GM21723 (cell line): Measurements from ENCODE around the gene RPS19BP1.

Experiments
- ATAC-seq: cut with Tn5 transposase; IDR thresholded peaks from one replicate; pipeline ENCODE4 v1.9.1; 2021; ENCODE audit warnings: mild to moderate bottlenecking, moderate library complexity; ENCODE audit not compliant: unreplicated experiment

The RPS19BP1 gene

DNA sequence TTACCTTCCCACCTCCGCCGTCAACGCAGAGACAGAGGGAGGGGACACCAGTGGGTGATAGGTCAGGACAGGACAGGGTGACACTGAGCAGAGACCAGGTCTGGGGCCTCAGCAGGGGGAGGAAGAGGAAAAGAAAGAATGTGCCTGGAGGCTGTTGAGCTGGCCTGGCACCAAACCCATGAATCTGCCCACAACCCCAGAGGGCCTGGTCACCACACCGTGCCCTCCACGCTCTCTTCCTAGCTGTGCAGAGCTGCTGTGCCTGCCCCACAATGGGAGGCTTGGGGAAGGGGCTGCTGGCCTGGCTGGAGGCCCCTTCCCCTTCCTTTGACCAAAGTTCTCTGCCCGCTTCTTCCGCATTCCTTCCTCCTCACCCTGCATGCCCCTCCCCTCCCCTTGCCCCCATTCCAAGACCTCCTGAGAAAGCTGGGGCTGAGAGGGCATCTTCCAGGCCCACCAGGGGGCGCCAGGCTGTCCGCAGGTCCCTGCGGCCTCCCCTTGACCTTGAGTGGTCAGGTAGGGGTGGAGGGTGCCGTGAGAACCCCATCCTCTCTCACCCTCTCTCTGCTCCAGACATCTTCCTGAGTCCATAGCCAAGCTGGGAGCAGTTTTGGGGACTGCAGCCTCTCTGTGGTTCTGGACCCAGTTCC, 27.0 kb upstream of the RPS19BP1 start:
- no peak for ATAC-seq

- no peak for ATAC-seq
These were observed 26.4 kb upstream of the RPS19BP1 start for GRCh38 chr22:39558950-39559349.

- no peak for ATAC-seq
These were observed 25.7 kb upstream of the RPS19BP1 start for GRCh38 chr22:39558254-39558727.

DNA sequence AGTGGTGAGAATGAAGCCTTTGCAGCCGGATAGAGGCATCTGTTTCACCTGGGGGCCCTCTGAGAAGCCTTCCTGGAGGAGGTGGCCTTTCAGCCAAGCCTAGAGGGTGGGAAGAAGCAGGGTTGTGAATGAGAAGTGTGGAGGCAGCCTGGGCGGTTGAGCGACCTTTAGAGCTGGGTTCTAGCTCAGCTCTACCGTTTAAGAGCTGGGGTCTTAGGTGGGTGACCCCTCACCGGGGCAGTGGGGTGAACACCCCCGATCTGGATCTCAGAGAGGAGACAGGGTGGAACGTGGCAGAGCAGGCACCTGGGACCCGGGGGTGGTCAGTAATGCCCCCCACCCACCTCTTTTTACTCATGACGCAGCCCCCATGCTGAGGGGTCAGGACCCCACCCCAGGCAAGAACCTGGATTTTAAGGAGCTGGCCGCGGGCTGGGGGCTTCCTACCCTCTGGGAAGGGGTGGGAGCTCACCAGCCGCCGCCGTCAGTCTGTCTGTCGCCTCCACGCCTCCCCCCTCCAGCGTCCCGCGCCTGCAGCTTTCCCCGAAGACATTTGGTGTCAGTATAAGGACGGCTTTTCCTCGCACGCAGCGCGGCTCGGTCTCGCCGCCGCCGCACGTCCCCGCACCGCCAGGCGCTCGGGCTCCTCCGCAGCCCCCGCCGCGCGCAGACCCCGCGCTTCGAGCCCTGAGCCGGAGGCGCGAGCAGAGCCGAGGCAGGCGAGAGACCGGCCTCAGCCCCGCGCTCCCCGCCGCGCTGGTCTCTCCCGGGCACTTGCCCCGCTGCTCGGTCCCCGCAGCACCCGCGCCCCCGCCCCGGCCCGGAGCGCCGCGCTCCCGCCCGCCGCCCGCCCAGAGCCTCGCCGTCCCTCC, 24.7 kb upstream of the RPS19BP1 start:
- no peak for ATAC-seq

GRCh38 chr22:39554151-39554550, 21.6 kb upstream of the RPS19BP1 start:
- no peak for ATAC-seq

DNA sequence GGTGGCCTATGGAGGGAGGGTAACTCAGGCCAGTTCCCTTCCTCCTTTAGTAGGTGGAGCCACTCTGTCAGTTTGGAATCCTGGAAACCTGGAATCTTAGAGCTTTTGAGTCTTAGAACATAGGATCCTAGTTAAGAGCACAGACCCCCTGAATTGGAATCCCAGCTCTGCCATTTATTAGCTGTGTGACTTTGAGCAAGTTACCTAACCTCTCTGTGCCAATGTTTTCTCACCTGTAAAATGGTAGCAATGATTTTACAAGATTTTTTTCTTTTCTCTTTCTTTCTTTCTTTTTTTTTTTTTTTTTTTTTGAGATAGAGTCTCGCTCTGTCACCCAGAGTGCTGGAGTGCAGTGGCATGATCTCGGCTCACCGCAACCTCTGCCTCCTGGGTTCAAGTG, 20.9 kb upstream of the RPS19BP1 start:
- no peak for ATAC-seq

GRCh38 chr22:39547587-39547947, 15.0 kb upstream of the RPS19BP1 start:
- ATAC-seq: no peak

DNA sequence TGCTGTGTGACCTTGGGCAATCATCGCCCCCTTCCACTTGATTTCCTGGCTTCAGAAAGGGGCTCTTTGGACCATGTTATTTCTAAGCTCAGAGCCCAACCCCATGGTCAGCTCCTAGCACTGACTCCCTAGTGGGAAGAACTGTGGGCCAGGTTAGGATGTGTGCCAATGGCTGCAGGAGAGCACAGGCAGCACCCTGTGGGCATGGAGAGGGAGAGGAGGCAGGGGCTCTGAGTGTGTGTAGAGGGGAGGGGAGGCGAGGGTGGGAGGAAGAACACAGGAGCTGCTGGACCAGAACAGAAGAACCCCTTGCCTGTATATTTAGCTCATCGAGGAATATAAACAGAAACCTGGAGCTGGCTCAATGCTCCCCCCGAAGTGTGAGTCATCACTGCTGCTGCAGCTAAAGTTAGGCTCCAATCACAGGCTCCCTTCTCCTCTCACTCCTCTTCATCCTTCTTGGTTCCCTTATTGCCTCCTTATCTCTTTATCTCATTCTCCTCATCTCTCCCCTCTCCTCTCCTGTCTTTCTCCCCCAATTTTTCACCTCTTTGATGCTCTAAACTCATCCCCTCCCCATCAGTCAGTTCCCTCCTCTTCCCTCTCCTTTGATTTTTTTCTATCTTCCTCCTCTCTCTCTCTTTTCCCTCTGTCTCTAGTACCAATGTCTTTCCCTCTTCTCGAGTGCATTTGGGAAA, 14.5 kb upstream of the RPS19BP1 start:
- no peak for ATAC-seq

DNA sequence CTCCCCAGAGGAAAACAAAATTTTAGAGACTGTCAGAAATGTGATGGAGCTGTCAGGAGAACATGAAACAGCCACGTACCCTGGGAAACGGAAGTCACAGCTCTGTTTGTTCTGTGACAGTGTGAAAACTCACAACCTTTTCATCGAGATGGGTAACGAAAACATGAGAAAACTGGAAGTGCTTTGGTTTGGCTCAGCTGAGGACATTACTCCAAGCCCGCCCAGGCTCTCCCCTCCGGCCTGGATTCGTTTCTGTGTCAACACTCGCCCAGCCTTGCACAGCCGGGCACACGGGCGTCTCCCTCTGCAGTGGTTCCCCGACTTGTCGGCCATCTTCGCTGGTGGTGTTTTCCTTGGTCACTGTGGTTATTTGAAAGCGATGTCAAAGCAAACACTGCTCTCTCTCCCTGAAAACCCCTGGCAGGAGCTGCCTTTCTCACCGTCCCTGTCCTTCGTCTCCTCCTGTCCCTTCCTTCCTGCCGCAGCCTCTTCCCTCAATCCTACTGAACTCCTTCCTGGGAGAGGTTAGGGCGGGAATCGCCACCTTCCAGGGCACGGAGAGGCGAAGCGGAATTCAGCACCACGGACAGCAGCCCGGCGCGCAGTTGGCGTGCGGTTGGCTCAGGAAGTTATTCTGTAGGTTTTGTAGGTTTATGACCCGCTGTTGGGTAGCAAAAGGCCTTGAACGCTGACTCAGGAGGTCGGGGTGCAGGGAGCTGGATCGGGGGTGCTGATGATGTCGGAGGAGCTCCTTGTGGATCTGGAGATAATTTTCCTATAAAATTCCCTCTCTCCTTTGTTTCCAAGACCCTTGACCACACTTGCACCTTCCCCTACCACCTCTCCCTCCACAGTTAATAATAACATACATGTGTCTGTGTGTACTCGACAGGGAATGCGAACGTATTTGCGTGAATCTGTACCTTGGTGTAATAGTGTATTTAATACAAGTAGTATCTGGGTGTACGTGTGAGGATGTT, 13.1 kb upstream of the RPS19BP1 start:
- no peak for ATAC-seq

- ATAC-seq: no peak
These were observed 10.5 kb upstream of the RPS19BP1 start for GRCh38 chr22:39543095-39543494.

DNA sequence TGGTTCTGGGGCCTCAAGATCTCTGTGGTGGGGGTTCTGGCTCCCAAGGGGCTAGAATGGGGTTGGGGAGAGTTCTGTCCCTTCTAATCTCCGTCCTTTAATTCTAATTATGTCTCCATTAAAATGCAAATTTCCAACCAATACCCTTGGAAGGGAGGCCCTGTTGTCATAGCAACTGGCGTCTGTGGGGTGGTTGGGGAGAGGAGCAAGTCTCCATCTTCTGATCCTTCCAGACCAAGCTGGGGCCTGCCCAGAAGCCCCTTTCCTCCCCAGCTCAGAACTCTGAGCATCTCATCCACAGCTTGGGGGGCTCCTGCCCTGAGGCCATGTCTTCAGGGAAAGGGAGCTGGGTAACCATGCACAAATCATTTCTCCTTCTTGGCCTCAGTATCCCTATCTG, 5.4 kb upstream of the RPS19BP1 start:
- ATAC-seq: no peak

- ATAC-seq: no peak
These were observed 4.2 kb upstream of the RPS19BP1 start for GRCh38 chr22:39536711-39537110.

DNA sequence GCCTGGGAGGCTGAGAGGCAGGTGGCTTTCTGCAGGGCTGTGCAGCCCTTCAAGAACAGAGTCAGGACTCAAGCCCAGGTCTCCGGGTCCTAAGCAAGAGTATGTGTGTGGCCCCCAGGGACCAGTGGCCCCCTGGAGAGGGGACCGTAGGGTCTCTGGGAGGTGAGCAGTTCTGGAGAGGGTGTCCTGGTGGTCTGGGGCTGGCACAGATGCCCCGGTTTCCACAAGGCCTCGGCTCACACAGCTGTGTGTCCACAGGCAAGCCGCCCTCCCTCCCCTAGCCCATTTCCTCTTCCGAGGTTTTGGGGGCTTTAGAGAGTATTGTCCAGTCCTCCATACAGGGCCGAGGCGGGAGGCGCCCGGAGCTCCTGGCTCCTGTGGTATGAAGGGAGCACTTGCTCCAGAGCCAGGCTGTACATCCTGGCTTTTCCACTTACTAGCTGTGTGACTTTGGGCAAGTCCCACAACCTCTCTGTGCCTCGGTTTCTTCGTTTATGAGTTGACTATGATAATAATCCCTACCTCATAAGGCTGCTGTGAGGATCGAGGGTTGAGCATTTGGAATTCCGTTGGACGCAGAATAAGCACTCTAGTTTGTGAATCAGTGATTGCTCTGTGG, 3.4 kb upstream of the RPS19BP1 start:
- ATAC-seq: no peak

GRCh38 chr22:39535357-39535725, 2.8 kb upstream of the RPS19BP1 start:
- ATAC-seq: no peak

- ATAC-seq: no peak
These were observed 2.2 kb upstream of the RPS19BP1 start for GRCh38 chr22:39534591-39535356.

- no peak for ATAC-seq
These were observed 1.6 kb upstream of the RPS19BP1 start for GRCh38 chr22:39534092-39534506.

GRCh38 chr22:39530692-39531331, 1.7 kb downstream of the RPS19BP1 start:
- no peak for ATAC-seq

DNA sequence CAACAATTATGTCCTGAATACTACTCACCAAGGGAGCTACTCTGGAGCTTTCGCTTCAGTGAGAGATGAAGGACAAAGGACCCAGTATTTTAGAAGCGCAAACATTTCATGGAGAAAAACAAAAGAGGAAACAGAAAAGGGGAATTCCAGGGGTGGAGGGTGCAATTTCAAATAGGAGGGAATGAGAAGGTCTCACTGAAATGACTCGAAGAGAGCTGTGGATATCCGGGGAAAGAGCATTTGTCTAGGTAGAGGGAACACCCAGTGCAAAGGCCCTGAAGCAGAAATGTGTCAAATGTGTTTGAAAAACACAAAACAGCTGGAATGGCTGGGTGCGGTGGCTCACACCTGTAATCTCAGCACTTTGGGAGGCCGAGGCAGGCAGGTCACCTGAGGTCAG, 2.4 kb downstream of the RPS19BP1 start:
- no peak for ATAC-seq

DNA sequence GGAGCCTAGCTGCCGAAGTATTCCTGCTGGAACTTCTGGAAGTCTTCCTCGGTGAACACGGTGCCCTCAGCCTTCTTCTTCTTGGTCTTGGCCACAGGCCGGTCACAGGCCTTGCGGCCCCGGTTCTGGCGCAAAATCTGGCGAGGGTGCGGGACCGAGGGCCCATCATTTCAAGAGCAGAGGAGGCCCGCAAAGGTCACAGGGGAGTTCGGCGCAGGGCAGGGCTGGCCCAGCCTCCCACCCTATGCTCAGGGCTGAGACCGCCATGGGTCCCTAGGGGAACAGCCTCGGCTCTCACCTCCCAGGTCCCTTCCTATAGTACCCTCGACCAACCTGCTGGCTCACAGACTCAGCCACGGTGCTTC, 3.1 kb downstream of the RPS19BP1 start:
- no peak for ATAC-seq
